Measurements from ENCODE around the gene DPP10. TPM values are rescaled to one million over a fixed set of nuclear protein-coding genes. Genes with fewer than 3 reads are reported as not detected.
"Not testable (repeated sequence)": the region's sequence is repeated elsewhere in the genome, so short reads cannot be mapped to it uniquely, and the experiment has no call there.

Gene DPP10
- total and polyA plus RNA-seq, 7 donors, result 0.60 to 4.4 (median 3.5) TPM

DNA sequence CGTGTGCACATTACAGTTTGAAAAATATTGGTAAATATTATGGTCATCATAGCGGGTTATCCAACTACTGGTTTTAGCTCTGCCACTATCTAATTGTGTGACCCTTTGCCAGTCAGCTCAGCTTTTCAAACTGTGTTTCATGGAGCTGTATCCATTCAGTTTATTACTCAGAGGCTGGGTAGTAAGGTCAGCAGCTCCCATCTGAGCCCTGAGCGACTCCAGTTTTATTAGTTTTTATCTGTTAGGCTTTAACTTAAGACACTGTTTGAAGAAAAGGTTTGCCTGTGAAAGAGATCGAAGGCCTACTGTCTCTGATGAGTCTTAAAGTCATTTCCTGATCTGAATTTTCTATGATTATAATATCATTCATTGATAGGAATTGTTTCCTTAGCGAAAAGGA lies 76.3 kb downstream of the DPP10 start:
- intact Hi-C loops (cut with DNase I), result no loop called here
- Histone ChIP-seq H3K27me3 (no peaks in the 10 kb centered on the region), H3K4me1 (no peaks in the 10 kb centered on the region), H3K9me3 (no peaks in the 10 kb centered on the region), H3K36me3 (no peaks in the 10 kb centered on the region), H3K4me3 (no peak overlapping the region), H3K27ac (no peak overlapping the region)
- TF ChIP-seq POLR2AphosphoS5 (IDR thresholded peaks at IDR 0.05) (no peak), EP300 (IDR thresholded peaks at IDR 0.05) (no peak), POLR2A (IDR thresholded peaks at IDR 0.05) (no peak)
- TF ChIP-seq, protein P1, sequence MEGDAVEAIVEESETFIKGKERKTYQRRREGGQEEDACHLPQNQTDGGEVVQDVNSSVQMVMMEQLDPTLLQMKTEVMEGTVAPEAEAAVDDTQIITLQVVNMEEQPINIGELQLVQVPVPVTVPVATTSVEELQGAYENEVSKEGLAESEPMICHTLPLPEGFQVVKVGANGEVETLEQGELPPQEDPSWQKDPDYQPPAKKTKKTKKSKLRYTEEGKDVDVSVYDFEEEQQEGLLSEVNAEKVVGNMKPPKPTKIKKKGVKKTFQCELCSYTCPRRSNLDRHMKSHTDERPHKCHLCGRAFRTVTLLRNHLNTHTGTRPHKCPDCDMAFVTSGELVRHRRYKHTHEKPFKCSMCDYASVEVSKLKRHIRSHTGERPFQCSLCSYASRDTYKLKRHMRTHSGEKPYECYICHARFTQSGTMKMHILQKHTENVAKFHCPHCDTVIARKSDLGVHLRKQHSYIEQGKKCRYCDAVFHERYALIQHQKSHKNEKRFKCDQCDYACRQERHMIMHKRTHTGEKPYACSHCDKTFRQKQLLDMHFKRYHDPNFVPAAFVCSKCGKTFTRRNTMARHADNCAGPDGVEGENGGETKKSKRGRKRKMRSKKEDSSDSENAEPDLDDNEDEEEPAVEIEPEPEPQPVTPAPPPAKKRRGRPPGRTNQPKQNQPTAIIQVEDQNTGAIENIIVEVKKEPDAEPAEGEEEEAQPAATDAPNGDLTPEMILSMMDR (IDR thresholded peaks at IDR 0.05), result no peak
- DNase-seq, result no peak
- WGBS, 2 donors, result 40 to 74% methylated on average over 5 of the region's 5 CpGs

DNA sequence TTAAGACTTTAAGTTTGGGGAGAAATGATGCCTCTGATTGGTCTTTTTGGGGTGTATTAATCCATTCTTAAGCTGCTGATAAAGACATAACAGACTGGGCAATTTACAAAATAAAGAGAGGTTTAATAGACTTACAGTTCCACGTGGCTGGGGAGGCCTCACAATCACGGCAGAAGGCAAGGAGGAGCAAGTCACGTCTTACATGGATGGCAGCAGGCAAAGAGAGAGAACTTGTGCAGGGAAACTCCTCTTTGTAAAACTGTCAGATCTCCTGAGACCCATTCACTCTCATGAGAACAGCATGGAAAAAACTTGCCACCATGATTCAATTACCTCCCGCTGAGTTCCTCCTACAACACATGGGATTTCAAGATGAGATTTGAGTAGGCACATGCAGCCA lies 80.2 kb downstream of the DPP10 start:
- intact Hi-C loops (cut with DNase I); DNase-seq; H3K27me3 ChIP-seq; H3K4me1 ChIP-seq; H3K9me3 ChIP-seq; H3K36me3 ChIP-seq; H3K27ac ChIP-seq; H3K4me3 ChIP-seq: not testable (repeated sequence)
- 87 to 91% methylated on average over 4 of the region's 4 CpGs for WGBS, 2 donors

DNA sequence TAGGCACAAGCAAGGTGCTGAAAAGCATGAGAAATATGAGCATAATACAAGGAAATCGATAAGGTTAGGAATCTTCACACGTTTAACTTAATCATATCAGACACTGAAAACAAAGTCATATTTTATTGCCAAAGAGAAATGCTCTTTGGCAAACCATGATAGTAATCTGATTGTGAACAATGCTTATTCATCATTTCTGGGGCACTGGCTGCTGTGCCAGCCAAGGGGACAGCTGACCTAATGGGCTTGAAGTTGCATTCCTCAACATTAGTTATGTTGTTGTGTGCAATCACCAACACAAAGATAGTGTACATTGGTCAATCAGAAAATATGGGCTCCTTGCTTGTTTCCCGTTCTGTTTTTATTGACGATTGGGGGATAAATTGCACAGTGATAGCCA lies 83.5 kb downstream of the DPP10 start:
- intact Hi-C loops (cut with DNase I), result no loop called here
- no peaks in the 10 kb centered on the region for H3K9me3 ChIP-seq
- no peaks in the 10 kb centered on the region for H3K36me3 ChIP-seq
- H3K4me3 ChIP-seq, result no peak overlapping the region
- 78 to 86% methylated on average over 4 of the region's 4 CpGs for WGBS, 2 donors
- H3K27me3 ChIP-seq, result no peaks in the 10 kb centered on the region
- no peak for TF ChIP-seq POLR2AphosphoS5 (IDR thresholded peaks at IDR 0.05)
- TF ChIP-seq, protein P1 (IDR thresholded peaks at IDR 0.05), result no peak
- no peak for TF ChIP-seq POLR2A (IDR thresholded peaks at IDR 0.05)
- TF ChIP-seq EP300 (IDR thresholded peaks at IDR 0.05), result no peak
- no peak overlapping the region for H3K27ac ChIP-seq
- H3K4me1 ChIP-seq, result no peaks in the 10 kb centered on the region
- no peak for DNase-seq

DNA sequence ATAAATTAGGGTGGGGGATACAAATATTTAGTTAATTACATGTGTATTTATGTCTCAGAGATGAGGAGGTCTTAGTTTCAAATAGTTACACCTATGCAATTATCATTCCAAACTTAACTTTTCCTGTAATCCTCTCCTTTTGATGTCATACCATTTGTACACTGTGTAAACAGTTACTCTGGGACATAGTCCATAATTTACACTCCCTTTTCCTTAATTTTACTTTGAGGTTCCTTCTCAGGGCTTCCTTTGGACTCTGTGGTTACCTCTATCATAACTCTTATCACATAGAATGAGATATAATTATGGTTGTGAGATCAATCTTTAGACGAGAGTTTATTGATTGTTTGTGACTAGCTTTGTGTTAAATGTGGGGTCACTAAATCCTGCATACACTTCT lies 84.4 kb downstream of the DPP10 start:
- Histone ChIP-seq H3K36me3 (no peaks in the 10 kb centered on the region), H3K27me3 (no peaks in the 10 kb centered on the region), H3K27ac (no peak overlapping the region), H3K4me1 (no peaks in the 10 kb centered on the region), H3K4me3 (no peak overlapping the region), H3K9me3 (no peaks in the 10 kb centered on the region)
- intact Hi-C loops (cut with DNase I), result no loop called here
- 18 to 52% methylated on average over 1 of the region's 1 CpG for WGBS, 2 donors
- DNase-seq, result no peak
- no peak for TF ChIP-seq POLR2AphosphoS5 (IDR thresholded peaks at IDR 0.05)
- no peak for TF ChIP-seq POLR2A (IDR thresholded peaks at IDR 0.05)
- no peak for TF ChIP-seq EP300 (IDR thresholded peaks at IDR 0.05)
- TF ChIP-seq, protein P1 (IDR thresholded peaks at IDR 0.05), result no peak

DNA sequence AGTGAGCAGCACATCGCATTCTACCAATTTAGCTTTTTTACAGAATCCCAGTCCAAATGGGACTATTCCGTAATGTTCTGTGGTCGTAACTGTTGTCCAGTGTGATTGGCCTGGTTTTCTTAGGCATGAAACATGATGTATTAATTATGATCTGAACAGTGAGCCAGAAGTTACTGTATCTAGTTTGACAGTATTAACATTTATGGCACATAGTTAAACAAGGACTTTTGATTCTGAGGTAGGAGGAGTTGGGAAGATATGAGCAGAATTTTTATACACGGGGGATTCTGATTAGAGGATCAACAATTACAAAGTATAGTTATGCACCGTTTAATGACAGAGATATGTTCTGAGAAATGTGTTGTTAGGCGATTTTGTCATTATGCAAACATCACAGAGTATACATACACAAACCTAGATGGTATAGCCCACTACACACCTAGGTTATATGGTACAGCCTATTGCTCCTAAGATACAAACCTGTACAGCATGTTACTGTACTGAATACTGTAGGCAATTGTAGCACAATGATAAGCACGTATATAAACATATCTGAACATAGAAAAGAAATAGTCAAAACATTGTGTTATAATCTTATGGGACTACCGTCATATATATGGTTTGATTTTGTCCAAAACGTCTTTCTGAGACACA lies 85.0 kb downstream of the DPP10 start:
- 18 to 67% methylated on average over 9 of the region's 9 CpGs for WGBS, 2 donors
- intact Hi-C loops (cut with DNase I), result no loop called here
- H3K36me3 ChIP-seq, result no peaks in the 10 kb centered on the region
- no peak overlapping the region for H3K27ac ChIP-seq
- no peak for DNase-seq
- H3K4me3 ChIP-seq, result no peak overlapping the region
- no peaks in the 10 kb centered on the region for H3K9me3 ChIP-seq
- no peaks in the 10 kb centered on the region for H3K27me3 ChIP-seq
- TF ChIP-seq POLR2AphosphoS5 (IDR thresholded peaks at IDR 0.05) (no peak), EP300 (IDR thresholded peaks at IDR 0.05) (no peak), POLR2A (IDR thresholded peaks at IDR 0.05) (no peak)
- TF ChIP-seq, protein P1 (IDR thresholded peaks at IDR 0.05), result no peak
- no peaks in the 10 kb centered on the region for H3K4me1 ChIP-seq

All from sigmoid colon (tissue), 7 donors.